Stomach (tissue), 4 donors: ENCODE data around the gene PSD.

Experiments used
- EP300 ChIP-seq: sonication (generic); formaldehyde crosslinking; IDR thresholded peaks from one replicate; pipeline ENCODE4 v1.6.1; 2017; ENCODE audit warnings: antibody characterized with exemption
- POLR2A ChIP-seq, 4 donors: fragments of 450-650 bp; IDR thresholded peaks; one replicate each; pipeline ENCODE4 v1.6.1; 2016; ENCODE audit warnings: antibody characterized with exemption in 4 of 4, control low read depth in 2 of 4, mild to moderate bottlenecking in 1 of 4, moderate library complexity in 1 of 4
- POLR2AphosphoS5 ChIP-seq, 3 donors: sonication (generic); formaldehyde crosslinking; IDR thresholded peaks; one replicate each; pipeline ENCODE4 v1.6.1; 2016; ENCODE audit warnings: antibody characterized with exemption in 3 of 3
- TF ChIP-seq, protein P1 (sequence below), 7 experiments: fragments of 450-650 bp in 4 of 7; fragments of 200-600 bp in 3 of 7; sonication (generic) in 3 of 7; IDR thresholded peaks; one replicate each; pipeline ENCODE4 v1.5.1; 2016 to 2019; ENCODE audit warnings: antibody characterized with exemption in 7 of 7, control low read depth in 2 of 7, mild to moderate bottlenecking in 1 of 7

DNA sequence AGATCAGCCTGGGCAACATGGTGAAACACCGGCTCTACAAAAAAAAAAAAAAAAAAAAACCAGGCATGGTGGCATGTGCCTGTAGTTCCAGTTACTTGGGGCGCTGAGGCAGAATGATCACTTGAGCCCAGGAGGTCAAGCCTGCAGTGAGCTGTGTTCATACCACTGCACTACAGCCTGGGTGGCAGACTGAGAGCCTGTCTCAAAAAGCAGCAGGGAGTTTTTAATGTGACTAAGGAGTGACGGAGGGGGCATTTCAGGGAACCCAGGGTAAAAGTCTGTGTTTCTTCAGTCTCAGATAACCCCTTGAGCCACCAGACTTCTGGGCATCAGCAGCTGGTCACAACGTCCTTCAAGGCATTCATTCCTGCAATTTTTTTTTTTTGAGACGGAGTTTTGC is 34.9 kb upstream of the PSD start:
- TF ChIP-seq, protein P1, sequence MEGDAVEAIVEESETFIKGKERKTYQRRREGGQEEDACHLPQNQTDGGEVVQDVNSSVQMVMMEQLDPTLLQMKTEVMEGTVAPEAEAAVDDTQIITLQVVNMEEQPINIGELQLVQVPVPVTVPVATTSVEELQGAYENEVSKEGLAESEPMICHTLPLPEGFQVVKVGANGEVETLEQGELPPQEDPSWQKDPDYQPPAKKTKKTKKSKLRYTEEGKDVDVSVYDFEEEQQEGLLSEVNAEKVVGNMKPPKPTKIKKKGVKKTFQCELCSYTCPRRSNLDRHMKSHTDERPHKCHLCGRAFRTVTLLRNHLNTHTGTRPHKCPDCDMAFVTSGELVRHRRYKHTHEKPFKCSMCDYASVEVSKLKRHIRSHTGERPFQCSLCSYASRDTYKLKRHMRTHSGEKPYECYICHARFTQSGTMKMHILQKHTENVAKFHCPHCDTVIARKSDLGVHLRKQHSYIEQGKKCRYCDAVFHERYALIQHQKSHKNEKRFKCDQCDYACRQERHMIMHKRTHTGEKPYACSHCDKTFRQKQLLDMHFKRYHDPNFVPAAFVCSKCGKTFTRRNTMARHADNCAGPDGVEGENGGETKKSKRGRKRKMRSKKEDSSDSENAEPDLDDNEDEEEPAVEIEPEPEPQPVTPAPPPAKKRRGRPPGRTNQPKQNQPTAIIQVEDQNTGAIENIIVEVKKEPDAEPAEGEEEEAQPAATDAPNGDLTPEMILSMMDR (IDR thresholded peaks at IDR 0.05), result no peak
- TF ChIP-seq POLR2A (IDR thresholded peaks at IDR 0.05), result no peak
- TF ChIP-seq POLR2AphosphoS5 (IDR thresholded peaks at IDR 0.05), result no peak
- TF ChIP-seq EP300, result no peak
